Gastrocnemius medialis (tissue), 4 donors: ENCODE data around the gene RANBP17.

ENCODE experiments used
- CTCF ChIP-seq, 5 experiments: fragments of 450-650 bp in 3 of 5; fragments of 200-600 bp in 2 of 5; sonication (generic) in 2 of 5; IDR thresholded peaks in 4 of 5; conservative IDR thresholded peaks in 1 of 5; 1 replicate in 4 of 5; 2 replicates in 1 of 5; pipeline ENCODE4 v1.5.1; 2016 to 2019; ENCODE audit warnings: antibody characterized with exemption in 5 of 5, mild to moderate bottlenecking in 3 of 5, moderate library complexity in 3 of 5
- POLR2A ChIP-seq, 2 donors: fragments of 450-650 bp; IDR thresholded peaks; one replicate each; pipeline ENCODE4 v1.6.1; 2017; ENCODE audit warnings: antibody characterized with exemption in 2 of 2, mild to moderate bottlenecking in 2 of 2, moderate library complexity in 2 of 2

GRCh38 chr5:171309276-171310211 is 447.7 kb downstream of the RANBP17 start:
- no peak for TF ChIP-seq POLR2A (IDR thresholded peaks at IDR 0.05)
- no peak for TF ChIP-seq CTCF (IDR thresholded peaks at IDR 0.05 in 4 of 5, conservative IDR thresholded peaks at IDR 0.05 in 1 of 5)
